Measurements from ENCODE around the gene FBXL17.

Gene FBXL17

GRCh38 chr5:108361239-108361638 is 20.7 kb downstream of the FBXL17 start:
- Mint-ChIP-seq H3K4me3 (no peak overlapping the region), H3K27ac (no peak overlapping the region), H3K9me3 (no peaks in the 10 kb centered on the region), H3K27me3 (ENCODE audit: low read depth) (no peaks in the 10 kb centered on the region), H3K4me1 (ENCODE audit: low read depth) (no peaks in the 10 kb centered on the region), H3K36me3 (ENCODE audit: low read depth) (peaks cover 2% of the 10 kb centered on the region)
- DNase-seq (ENCODE audit: low spot score) = no peak

- H3K4me3 Mint-ChIP-seq = no peak overlapping the region
- no peaks in the 10 kb centered on the region for H3K9me3 Mint-ChIP-seq
- DNase-seq (ENCODE audit: low spot score) = no peak
- H3K27ac Mint-ChIP-seq = no peak overlapping the region
- H3K4me1 Mint-ChIP-seq (ENCODE audit: low read depth) = no peaks in the 10 kb centered on the region
- H3K36me3 Mint-ChIP-seq (ENCODE audit: low read depth) = peaks cover 2% of the 10 kb centered on the region
- no peaks in the 10 kb centered on the region for H3K27me3 Mint-ChIP-seq (ENCODE audit: low read depth)
Observed at GRCh38 chr5:108360280-108360679, 21.6 kb downstream of the FBXL17 start.

- Mint-ChIP-seq H3K27me3 (ENCODE audit: low read depth) (no peaks in the 10 kb centered on the region), H3K4me1 (ENCODE audit: low read depth) (no peaks in the 10 kb centered on the region), H3K27ac (no peak overlapping the region), H3K4me3 (no peak overlapping the region), H3K9me3 (no peaks in the 10 kb centered on the region), H3K36me3 (ENCODE audit: low read depth) (peaks cover 2% of the 10 kb centered on the region)
- DNase-seq (ENCODE audit: low spot score) = no peak
Observed at GRCh38 chr5:108356286-108356685, 25.6 kb downstream of the FBXL17 start.

GRCh38 chr5:108353087-108353486 is 28.8 kb downstream of the FBXL17 start:
- Mint-ChIP-seq H3K4me3 (no peak overlapping the region), H3K27me3 (ENCODE audit: low read depth) (no peaks in the 10 kb centered on the region), H3K36me3 (ENCODE audit: low read depth) (no peaks in the 10 kb centered on the region), H3K4me1 (ENCODE audit: low read depth) (no peaks in the 10 kb centered on the region), H3K9me3 (no peaks in the 10 kb centered on the region), H3K27ac (no peak overlapping the region)
- no peak for DNase-seq (ENCODE audit: low spot score)

GRCh38 chr5:108345541-108346171 is 36.2 kb downstream of the FBXL17 start:
- H3K9me3 Mint-ChIP-seq = no peaks in the 10 kb centered on the region
- H3K27me3 Mint-ChIP-seq (ENCODE audit: low read depth) = no peaks in the 10 kb centered on the region
- H3K27ac Mint-ChIP-seq = no peak overlapping the region
- peaks cover 5% of the 10 kb centered on the region for H3K36me3 Mint-ChIP-seq (ENCODE audit: low read depth)
- no peak overlapping the region for H3K4me3 Mint-ChIP-seq
- H3K4me1 Mint-ChIP-seq (ENCODE audit: low read depth) = no peaks in the 10 kb centered on the region
- DNase-seq (ENCODE audit: low spot score) = no peak

- H3K4me3 Mint-ChIP-seq = no peak overlapping the region
- H3K4me1 Mint-ChIP-seq (ENCODE audit: low read depth) = no peaks in the 10 kb centered on the region
- H3K9me3 Mint-ChIP-seq = no peaks in the 10 kb centered on the region
- no peak for DNase-seq (ENCODE audit: low spot score)
- no peak overlapping the region for H3K27ac Mint-ChIP-seq
- no peaks in the 10 kb centered on the region for H3K27me3 Mint-ChIP-seq (ENCODE audit: low read depth)
- H3K36me3 Mint-ChIP-seq (ENCODE audit: low read depth) = peaks cover 5% of the 10 kb centered on the region
Observed at GRCh38 chr5:108344103-108344822, 37.6 kb downstream of the FBXL17 start.

GRCh38 chr5:108341866-108342265 is 40.0 kb downstream of the FBXL17 start:
- no peak overlapping the region for H3K27ac Mint-ChIP-seq
- no peaks in the 10 kb centered on the region for H3K27me3 Mint-ChIP-seq (ENCODE audit: low read depth)
- no peaks in the 10 kb centered on the region for H3K9me3 Mint-ChIP-seq

GRCh38 chr5:108340131-108340530 is 41.8 kb downstream of the FBXL17 start:
- no peak overlapping the region for H3K27ac Mint-ChIP-seq
- no peak for DNase-seq (ENCODE audit: low spot score)
- H3K36me3 Mint-ChIP-seq (ENCODE audit: low read depth) = no peaks in the 10 kb centered on the region
- H3K27me3 Mint-ChIP-seq (ENCODE audit: low read depth) = no peaks in the 10 kb centered on the region
- H3K9me3 Mint-ChIP-seq = no peaks in the 10 kb centered on the region
- H3K4me3 Mint-ChIP-seq = no peak overlapping the region
- no peaks in the 10 kb centered on the region for H3K4me1 Mint-ChIP-seq (ENCODE audit: low read depth)

More at GRCh38 chr5:108341866-108342265, 40.0 kb downstream of the FBXL17 start:
- H3K4me3 Mint-ChIP-seq = no peak overlapping the region
- H3K36me3 Mint-ChIP-seq (ENCODE audit: low read depth) = peaks cover 3% of the 10 kb centered on the region
- H3K4me1 Mint-ChIP-seq (ENCODE audit: low read depth) = no peaks in the 10 kb centered on the region
- DNase-seq (ENCODE audit: low spot score) = no peak

GRCh38 chr5:108339220-108339619 is 42.7 kb downstream of the FBXL17 start:
- Mint-ChIP-seq H3K4me3 (no peak overlapping the region), H3K27me3 (ENCODE audit: low read depth) (no peaks in the 10 kb centered on the region), H3K9me3 (no peaks in the 10 kb centered on the region), H3K36me3 (ENCODE audit: low read depth) (no peaks in the 10 kb centered on the region), H3K4me1 (ENCODE audit: low read depth) (no peaks in the 10 kb centered on the region), H3K27ac (no peak overlapping the region)
- DNase-seq (ENCODE audit: low spot score) = no peak

GRCh38 chr5:108334225-108334624 is 47.7 kb downstream of the FBXL17 start:
- Mint-ChIP-seq H3K4me3 (no peak overlapping the region), H3K27ac (no peak overlapping the region), H3K9me3 (no peaks in the 10 kb centered on the region), H3K27me3 (ENCODE audit: low read depth) (no peaks in the 10 kb centered on the region), H3K4me1 (ENCODE audit: low read depth) (no peaks in the 10 kb centered on the region), H3K36me3 (ENCODE audit: low read depth) (no peaks in the 10 kb centered on the region)
- no peak for DNase-seq (ENCODE audit: low spot score)

- H3K4me1 Mint-ChIP-seq (ENCODE audit: low read depth) = no peaks in the 10 kb centered on the region
- H3K27me3 Mint-ChIP-seq (ENCODE audit: low read depth) = no peaks in the 10 kb centered on the region
- no peak for DNase-seq (ENCODE audit: low spot score)
- no peak overlapping the region for H3K27ac Mint-ChIP-seq
- no peak overlapping the region for H3K4me3 Mint-ChIP-seq
- H3K36me3 Mint-ChIP-seq (ENCODE audit: low read depth) = peaks cover 5% of the 10 kb centered on the region
- no peaks in the 10 kb centered on the region for H3K9me3 Mint-ChIP-seq
Observed at GRCh38 chr5:108326982-108327381, 54.9 kb downstream of the FBXL17 start.

- Mint-ChIP-seq H3K27me3 (ENCODE audit: low read depth) (no peaks in the 10 kb centered on the region), H3K9me3 (no peaks in the 10 kb centered on the region), H3K36me3 (ENCODE audit: low read depth) (peaks cover 5% of the 10 kb centered on the region), H3K4me1 (ENCODE audit: low read depth) (no peaks in the 10 kb centered on the region), H3K27ac (no peak overlapping the region), H3K4me3 (no peak overlapping the region)
- no peak for DNase-seq (ENCODE audit: low spot score)
Observed at GRCh38 chr5:108324886-108325285, 57.0 kb downstream of the FBXL17 start.

- Mint-ChIP-seq H3K27me3 (ENCODE audit: low read depth) (no peaks in the 10 kb centered on the region), H3K4me3 (no peak overlapping the region), H3K36me3 (ENCODE audit: low read depth) (peaks cover 5% of the 10 kb centered on the region), H3K4me1 (ENCODE audit: low read depth) (no peaks in the 10 kb centered on the region), H3K9me3 (no peaks in the 10 kb centered on the region), H3K27ac (no peak overlapping the region)
- DNase-seq (ENCODE audit: low spot score) = no peak
Observed at GRCh38 chr5:108321341-108321740, 60.6 kb downstream of the FBXL17 start.

GRCh38 chr5:108320231-108320630 is 61.7 kb downstream of the FBXL17 start:
- H3K36me3 Mint-ChIP-seq (ENCODE audit: low read depth) = peaks cover 3% of the 10 kb centered on the region
- H3K27me3 Mint-ChIP-seq (ENCODE audit: low read depth) = no peaks in the 10 kb centered on the region
- no peaks in the 10 kb centered on the region for H3K4me1 Mint-ChIP-seq (ENCODE audit: low read depth)
- no peak overlapping the region for H3K4me3 Mint-ChIP-seq
- H3K9me3 Mint-ChIP-seq = no peaks in the 10 kb centered on the region
- no peak for DNase-seq (ENCODE audit: low spot score)
- no peak overlapping the region for H3K27ac Mint-ChIP-seq

- H3K4me1 Mint-ChIP-seq (ENCODE audit: low read depth) = peaks cover 3% of the 10 kb centered on the region
Observed at GRCh38 chr5:108315829-108316228, 66.1 kb downstream of the FBXL17 start.

More at GRCh38 chr5:108315829-108316228, 66.1 kb downstream of the FBXL17 start:
- no peak for DNase-seq (ENCODE audit: low spot score)
- H3K36me3 Mint-ChIP-seq (ENCODE audit: low read depth) = no peaks in the 10 kb centered on the region
- no peaks in the 10 kb centered on the region for H3K27me3 Mint-ChIP-seq (ENCODE audit: low read depth)
- no peaks in the 10 kb centered on the region for H3K9me3 Mint-ChIP-seq
- no peak overlapping the region for H3K4me3 Mint-ChIP-seq
- no peak overlapping the region for H3K27ac Mint-ChIP-seq
